Fibroblast of skin of left quadriceps (primary cell): ENCODE measurements around the gene ARL6IP1.
"Not testable (repeated sequence)": the region's sequence is repeated elsewhere in the genome, so short reads cannot be mapped to it uniquely, and the experiment has no call there.

Experiments
- DNase-seq, 2 experiments: peaks; one replicate each; pipeline ENCODE4 v3.0.0-alpha.2; 2013; ENCODE audit warnings: low read depth in 2 of 2

The ARL6IP1 gene

GRCh38 chr16:18799500-18799899, 1.8 kb downstream of the ARL6IP1 start:
- no peak for DNase-seq

GRCh38 chr16:18797746-18798145, 3.6 kb downstream of the ARL6IP1 start:
- DNase-seq = no peak

DNA sequence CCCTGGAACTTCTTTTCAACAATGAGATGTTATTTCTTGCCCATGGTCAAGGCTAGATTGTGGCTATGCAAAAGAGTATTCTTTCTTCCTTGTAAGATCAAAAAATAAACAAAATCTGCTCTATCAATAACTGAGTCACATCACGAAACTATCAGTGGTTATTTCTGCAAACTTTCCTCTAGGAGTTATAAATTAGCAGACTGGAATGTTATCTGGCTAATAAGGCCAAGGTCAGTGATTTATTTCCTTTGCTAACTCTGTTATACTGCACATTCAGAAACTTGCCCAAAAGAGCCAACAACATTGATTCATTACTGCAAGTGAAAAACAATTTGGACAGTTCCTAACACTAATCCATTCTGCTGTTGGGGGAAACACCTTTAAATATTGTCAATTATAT, 5.0 kb downstream of the ARL6IP1 start:
- no peak for DNase-seq

- no peak for DNase-seq
Observed at GRCh38 chr16:18792836-18793433, 8.4 kb downstream of the ARL6IP1 start.

- DNase-seq = peak; percentile 95
Observed at GRCh38 chr16:18789850-18790706, 11.3 kb downstream of the ARL6IP1 start, which contains the start of gene RPS15A. Gene RPS15A, minus strand, starts transcription at chr16:18790334. Its CDS starts 1,221 bp downstream, at chr16:18789113.

DNA sequence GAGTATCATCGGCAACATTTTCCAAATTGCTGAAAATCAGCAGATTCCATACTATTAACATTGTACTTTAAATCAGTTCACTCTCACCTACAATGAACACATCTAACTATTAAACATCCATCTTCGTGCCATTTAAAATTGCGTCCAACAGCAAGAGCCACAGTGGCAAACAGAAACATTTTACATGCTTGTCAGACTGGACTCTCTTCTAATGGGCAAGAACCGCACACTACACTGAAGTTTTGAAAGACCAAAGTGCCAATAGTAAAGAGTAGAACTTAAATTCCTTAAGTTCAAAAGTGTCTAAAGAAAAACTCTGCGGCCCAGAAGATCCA, 11.9 kb downstream of the ARL6IP1 start:
- DNase-seq = no peak

DNA sequence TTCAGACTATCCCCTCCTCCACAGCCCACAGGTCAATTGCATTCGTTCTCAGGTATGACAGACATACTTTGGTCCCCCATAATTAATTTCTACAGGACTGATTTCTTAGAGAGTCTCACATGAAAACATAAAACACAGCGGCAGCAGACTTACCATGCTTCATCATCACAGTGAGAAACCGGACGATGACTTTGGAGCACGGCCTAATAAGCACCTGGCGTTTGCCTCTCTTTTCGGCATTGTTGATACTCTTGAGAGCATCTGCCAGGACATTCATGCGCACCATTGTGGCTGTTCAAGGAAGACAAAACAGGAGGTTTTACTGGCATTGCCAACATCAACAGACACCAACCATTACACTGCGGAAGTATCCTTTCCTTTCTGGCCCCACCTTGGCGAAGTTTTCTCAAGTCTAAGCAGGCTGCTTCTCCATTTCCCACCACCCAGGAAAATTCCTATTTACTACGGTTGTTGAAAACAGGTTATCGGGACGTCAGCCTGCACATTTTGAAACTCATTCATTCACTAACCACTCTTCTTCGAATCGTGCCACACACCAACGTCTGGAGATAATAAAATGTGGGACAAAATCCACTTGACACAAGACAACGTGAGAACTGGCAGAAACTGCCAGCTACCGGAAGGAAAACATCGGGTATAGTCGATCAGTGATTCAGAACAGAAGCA, 12.4 kb downstream of the ARL6IP1 start:
- no peak for DNase-seq

DNA sequence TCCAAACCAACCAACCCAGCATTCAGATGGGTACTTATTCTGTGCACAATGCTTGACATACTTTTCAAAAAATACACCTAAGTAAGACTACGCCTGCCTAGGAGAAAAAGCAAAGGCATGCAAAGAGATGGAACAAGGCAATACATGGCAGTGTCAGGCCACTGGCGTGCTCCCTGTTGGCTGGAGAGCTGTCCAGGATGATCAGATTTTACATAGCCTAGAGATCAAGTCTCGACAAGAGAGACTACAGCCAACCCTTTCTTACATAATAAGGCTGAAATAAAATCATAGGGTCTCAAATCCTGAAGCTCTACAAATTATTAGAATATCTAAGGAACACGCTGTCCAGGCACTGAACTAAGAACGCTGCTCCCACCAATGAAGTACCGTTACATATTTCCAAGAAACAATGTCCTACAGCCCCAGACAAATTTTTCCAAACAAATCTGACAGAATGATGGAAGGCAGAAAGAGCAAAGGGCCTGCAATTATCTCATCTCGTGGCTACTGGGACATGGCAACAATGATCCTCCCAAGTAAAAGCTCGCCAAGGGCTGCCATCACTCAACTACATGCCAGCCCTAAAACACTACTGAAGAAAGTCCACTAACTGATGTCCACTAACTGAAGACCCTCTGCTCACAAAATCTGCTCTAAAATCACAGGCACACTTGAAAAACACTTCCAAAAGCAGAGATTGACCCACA, 16.3 kb downstream of the ARL6IP1 start:
- DNase-seq = no peak

DNA sequence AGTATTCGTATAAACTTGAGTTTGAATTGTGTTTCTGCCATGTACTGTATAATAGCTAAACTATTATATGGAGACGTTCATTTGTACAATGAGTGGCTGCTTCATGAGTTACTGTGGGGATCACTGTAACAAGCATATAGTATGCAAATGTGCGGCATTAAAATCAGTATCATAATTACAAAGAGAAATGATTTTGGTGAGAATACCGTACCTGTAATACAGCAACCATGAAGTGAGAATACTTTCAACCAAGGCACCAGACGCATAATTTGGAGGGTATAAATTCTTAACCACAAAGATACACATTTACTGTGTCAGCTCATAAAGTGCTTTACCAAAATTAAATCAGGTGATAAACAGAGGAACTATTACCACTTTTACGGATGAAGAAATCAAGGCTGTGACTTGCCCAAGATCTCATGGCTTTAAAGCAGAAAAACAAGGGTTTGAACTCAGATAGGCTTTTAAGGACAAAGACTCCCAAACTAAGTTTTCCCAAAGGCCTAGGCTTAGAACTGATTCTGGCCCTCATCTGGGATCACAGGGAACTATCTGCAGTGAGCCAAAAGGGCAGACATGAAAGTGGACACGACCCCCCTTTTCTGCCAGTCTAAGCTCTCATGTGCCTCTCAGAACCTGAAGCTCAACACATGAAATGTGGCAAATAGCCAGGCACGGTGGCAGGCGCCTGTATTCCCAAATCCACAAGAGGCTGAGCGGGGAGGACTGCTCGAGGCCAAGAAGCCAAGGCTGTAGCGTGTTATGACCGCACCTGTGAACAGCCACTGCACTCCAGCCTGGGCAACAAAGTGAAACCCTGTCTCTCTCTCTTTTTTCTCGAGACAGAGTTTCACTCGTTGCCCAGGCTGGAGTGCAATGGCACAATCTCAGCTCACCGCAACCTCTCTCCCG, 17.7 kb downstream of the ARL6IP1 start:
- no peak for DNase-seq

- DNase-seq = no peak
Observed at GRCh38 chr16:18782697-18783429, 18.5 kb downstream of the ARL6IP1 start.

DNA sequence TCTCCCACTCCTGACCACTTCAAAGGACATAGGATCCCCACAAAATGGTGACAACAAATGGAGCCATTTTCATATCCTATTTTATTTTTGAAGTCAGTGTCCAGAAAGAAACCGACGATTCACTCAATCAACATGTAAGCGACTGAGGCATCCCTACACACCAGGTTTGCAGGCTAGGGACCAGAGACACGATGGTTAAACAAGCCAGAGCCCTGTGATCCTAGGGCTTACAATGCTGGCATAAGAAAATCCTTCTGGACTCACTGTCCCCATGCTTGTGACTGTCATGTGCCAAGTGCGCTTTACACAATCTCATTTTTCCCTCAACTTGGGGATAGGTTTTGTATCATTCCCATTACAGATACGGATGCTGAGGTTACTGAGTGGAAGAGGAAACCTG, 20.1 kb downstream of the ARL6IP1 start:
- DNase-seq = not testable (repeated sequence)

DNA sequence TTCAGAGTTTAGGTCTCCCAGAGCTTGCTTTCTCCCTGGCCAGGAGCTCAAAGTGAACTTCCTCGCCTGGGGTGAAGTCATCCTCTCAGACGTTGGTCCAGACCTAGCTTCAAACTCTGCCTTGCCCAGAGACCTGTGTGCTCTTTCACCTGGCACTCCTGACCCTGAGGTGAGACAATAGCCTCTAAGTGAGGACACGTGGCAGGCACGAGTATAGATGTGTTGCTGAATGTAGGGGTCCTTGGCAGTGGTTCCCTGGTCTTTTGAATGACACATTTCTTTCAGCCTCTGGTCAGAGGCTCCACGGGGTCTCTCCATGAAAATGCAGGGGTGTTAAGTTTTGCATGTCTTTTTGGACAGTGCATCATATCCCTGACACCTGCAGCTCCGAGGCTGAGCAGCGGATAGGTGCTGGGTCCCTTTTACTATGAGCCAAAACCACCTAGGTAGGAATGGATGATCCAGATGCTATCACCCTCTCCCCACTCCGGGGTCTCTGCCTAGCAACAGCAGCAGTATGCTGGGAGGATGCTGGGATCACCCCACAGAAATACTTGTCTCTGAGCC, 20.8 kb downstream of the ARL6IP1 start:
- DNase-seq = not testable (repeated sequence)

DNA sequence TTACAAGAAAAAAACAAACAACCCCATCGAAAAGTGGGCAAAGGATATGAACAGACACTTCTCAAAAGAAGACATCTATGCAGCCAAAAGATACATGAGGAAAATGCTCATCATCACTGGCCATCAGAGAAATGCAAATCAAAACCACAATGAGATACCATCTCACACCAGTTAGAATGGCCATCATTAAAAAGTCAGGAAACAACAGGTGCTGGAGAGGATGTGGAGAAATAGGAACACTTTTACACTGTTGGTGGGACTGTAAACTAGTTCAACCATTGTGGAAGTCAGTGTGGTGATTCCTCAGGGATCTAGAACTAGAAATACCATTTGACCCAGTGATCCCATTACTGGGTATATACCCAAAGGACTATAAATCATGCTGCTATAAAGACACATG, 23.7 kb downstream of the ARL6IP1 start:
- DNase-seq = not testable (repeated sequence)

- DNase-seq = not testable (repeated sequence)
Observed at GRCh38 chr16:18776334-18776733, 25.0 kb downstream of the ARL6IP1 start.

DNA sequence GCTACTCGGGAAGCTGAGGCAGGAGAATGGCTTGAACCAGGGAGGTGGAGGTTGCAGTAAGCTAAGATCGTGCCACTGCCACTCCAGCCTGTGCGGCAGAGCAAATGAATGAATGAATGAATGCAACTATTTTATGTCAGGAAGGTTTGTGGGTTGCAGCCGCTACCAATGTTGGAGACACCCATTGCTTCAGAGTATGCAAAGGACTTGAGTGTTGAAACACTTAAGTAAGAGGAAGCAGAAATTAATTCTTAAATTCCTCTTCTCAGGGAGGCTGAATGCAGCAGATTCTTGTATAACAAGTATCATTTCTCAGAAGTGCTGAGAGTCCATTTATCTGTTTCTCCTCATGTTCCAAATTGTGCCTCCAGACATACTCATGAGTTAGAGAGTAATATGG, 26.7 kb downstream of the ARL6IP1 start:
- not testable (repeated sequence) for DNase-seq

- not testable (repeated sequence) for DNase-seq
Observed at GRCh38 chr16:18772171-18772570, 29.2 kb downstream of the ARL6IP1 start.

DNA sequence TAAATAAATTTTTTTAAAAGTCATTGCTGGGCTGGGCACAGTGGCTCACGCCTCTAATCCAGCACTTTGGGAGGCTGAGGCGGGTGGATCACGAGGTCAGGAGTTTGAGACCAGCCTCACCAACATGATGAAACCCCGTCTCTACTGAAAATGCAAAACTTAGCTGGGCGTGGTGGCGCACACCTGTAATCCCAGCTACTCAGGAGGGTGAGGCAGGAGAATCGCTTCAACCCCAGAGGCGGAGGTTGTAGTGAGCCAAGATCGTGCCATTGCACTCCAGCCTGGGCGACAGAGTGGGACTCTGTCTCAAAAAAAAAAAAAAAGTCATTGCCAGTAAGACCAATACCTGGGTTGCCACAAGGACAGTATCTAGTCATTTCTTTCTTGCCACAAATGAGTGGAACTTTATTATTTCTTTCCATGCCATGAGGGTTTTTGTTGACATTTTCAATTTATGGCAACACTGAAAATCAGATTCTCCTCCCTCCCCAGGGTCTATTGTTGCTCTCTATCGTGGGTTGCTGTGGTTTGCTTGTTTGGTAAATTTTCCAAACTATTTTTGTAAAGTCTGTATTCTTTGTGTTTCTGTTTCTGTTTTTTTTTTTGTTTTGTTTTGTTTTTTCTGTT, 30.9 kb downstream of the ARL6IP1 start:
- DNase-seq = not testable (repeated sequence)

GRCh38 chr16:18767217-18767616, 34.1 kb downstream of the ARL6IP1 start:
- not testable (repeated sequence) for DNase-seq

GRCh38 chr16:18762713-18763112, 38.6 kb downstream of the ARL6IP1 start:
- DNase-seq = not testable (repeated sequence)
